GM18520 (cell line): Measurements from ENCODE around the gene MNT.
"Not testable (repeated sequence)": the region's sequence is repeated elsewhere in the genome, so short reads cannot be mapped to it uniquely, and the experiment has no call there.

ENCODE experiments used
- ATAC-seq: cut with Tn5 transposase; IDR thresholded peaks from one replicate; pipeline ENCODE4 v1.9.1; 2021; ENCODE audit not compliant: unreplicated experiment

The MNT gene

GRCh38 chr17:2400877-2401425 is at the start of gene MNT:
Gene MNT (minus strand): TSS chr17:2401060. CDS start chr17:2400712, 348 bp downstream.
- peak; percentile 24 for ATAC-seq

- no peak for ATAC-seq
These were observed 49.3 kb upstream of the MNT start for GRCh38 chr17:2450016-2450650.

DNA sequence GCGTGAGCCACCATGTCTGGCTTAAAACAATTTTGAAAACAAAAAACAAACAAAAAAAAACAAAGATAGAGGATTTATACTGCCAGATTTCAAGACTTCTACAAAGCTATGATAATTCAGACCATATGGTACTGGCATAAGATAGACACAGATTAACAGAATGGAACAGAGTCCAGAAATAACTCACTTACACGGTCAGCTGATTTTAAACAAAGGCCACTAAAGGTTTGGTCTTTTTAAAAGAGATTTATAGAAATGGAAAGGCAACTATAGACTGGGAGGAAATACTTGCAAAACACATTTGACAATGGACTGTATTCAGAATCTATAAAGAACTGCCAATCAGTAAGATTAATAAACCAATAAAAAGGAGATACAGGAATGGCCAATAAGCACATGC is 48.6 kb upstream of the MNT start:
- no peak for ATAC-seq

DNA sequence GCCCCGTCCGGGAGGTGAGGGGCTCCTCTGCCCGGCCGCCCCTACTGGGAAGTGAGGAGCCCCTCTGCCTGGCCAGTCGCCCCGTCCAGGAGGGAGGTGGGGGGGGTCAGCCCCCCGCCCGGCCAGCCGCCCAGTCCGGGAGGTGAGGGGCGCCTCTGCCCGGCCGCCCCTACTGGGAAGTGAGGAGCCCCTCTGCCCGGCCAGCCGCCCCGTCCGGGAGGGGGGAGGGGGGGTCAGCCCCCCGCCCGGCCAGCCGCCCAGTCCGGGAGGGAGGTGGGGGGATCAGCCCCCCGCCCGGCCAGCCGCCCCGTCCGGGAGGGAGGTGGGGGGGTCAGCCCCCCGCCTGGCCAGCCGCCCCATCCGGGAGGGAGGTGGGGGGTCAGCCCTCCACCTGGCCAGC is 46.6 kb upstream of the MNT start:
- ATAC-seq = not testable (repeated sequence)

- ATAC-seq = no peak
These were observed 44.8 kb upstream of the MNT start for GRCh38 chr17:2445638-2446037.

GRCh38 chr17:2444382-2444781 is 43.5 kb upstream of the MNT start:
- ATAC-seq = no peak

DNA sequence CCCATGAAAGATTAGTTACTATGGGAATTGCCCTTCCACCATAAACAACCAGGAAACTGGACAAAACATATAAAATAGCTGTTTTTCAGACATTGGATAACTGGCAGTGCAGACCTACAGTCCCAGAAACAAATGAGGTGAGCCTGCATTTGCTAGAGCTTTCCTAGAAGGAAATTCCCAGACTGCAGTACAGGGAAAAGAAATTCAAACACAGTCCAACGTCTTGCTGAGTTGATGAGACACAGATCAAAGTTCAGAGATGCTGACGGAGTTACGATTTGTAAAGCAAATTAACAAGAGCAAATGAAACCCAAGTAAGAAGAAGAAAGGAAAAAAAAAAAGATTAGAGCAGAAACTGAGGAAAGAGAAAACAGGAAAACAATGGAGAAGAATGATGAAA is 41.3 kb upstream of the MNT start:
- no peak for ATAC-seq

DNA sequence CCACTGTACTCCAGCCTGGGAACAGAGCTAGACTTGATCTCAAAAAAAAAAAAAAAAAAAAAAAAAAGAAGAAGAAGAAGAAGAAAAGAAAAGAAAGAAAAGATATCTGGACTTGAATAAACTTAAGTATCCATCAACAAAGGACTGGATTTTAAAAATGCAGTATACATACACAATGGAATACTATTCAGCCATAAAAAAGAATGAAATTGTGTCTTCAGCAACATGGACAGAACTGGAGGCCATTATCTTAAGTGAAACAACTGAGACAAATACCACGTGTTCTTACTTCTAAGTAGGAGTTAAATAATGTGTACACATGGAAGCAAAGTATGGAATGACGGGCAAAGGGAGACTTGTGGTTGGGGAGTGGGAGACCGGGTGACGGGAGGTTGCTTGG is 40.1 kb upstream of the MNT start:
- ATAC-seq = no peak

DNA sequence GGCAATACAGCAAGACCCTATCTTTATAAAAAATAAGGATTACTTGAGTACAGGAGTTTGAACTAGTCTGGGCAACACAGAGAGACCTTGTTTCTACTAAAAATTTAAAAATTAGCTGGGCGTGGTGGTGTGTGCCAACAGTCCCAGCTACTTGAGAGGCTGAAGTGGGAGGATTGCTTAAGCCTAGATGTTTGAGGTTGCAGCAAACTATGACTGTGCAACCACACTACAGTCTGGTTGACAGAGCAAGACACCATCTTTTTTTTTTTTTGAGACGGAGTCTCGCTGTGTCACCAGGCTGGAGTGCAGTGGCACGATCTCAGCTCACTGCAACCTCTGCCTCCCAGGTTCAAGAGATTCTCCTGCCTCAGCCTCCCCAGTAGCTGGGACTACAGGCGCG is 39.1 kb upstream of the MNT start:
- not testable (repeated sequence) for ATAC-seq

DNA sequence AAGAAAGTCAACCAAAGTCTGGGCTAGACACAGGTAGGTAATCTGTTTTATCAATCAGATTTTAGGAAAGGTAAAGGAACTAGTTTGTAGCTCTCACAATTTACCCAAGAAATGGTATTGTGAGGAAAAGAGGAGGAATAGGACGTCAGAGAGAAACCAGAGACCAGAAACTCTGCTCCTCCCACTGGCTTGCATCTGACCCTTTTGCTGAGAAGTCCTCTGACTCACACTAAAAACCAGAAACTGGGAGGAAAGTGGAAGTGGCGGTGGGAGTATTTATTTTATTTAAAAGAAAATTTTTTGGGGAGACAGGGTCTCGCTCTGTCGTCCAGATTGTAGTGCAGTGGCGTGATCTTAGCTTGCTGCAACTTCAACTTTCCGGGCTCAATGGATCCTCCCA is 38.0 kb upstream of the MNT start:
- no peak for ATAC-seq

DNA sequence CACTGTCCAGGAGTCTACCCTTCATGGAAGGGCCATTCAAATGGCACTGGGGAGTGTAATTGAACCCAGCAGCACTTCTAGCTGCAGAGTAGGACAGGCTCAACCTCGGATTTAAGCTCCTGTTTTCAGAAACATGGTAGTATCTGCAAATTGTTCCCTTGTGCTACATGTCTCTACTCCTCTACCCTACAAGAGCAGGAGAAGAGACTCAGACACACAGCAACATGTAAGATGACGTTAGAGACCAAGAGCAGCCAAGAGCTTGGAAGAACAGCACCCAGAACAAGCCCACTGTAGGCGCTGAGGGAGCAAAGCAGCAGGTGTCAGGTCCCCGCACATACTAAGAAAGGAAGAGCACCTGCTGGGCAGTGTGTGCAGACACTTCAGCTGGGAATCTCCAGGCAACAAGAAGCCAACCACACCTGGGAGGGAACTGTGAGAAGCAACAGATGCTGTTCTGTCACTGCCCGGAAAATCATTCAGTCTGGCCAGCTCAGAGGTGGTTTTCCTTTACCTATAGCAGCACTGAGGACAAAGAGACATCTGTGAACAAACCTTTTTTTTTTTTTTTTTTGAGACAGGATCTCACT is 35.6 kb upstream of the MNT start:
- ATAC-seq = no peak

- ATAC-seq = no peak
These were observed 35.0 kb upstream of the MNT start for GRCh38 chr17:2435862-2436261.

GRCh38 chr17:2435181-2435741 is 34.4 kb upstream of the MNT start:
- no peak for ATAC-seq

DNA sequence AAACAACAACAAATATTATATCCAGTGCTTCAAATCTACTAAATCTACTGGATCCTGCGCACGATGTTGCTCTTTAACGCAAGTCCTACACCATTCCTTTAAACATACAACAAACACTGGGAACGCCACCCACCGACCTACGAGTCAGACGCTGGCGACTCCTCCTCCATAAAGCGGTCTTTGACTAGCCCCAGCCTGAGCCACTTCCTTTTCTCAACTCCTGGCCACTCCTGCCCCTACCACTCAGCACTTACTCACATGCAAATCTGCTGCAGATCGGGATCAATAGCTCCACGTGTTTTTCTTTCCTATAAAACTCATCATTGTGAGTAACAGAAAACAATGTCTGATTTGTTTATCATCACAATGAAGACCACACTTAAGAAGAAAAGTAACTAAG is 32.8 kb upstream of the MNT start:
- no peak for ATAC-seq

DNA sequence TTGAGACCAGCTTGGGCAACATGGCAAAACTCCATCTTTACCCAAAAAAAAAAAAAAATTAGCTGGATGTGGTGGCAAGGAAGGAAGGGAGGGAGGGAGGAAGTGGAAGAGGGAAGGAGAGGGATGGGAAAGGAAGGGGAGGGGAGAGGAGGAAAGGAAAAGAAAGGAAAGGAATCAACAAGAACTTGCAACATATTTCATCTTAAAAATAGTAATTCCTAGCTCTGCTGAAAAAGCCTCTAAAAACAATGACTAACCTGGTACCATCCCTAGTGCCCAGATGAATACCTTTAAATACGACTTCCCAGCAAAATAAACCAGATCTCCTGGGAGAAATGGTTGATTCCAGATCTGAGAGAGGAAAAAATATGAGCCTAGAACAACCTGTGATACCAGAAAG is 27.1 kb upstream of the MNT start:
- ATAC-seq = no peak

- no peak for ATAC-seq
These were observed 26.4 kb upstream of the MNT start for GRCh38 chr17:2427215-2427614.

DNA sequence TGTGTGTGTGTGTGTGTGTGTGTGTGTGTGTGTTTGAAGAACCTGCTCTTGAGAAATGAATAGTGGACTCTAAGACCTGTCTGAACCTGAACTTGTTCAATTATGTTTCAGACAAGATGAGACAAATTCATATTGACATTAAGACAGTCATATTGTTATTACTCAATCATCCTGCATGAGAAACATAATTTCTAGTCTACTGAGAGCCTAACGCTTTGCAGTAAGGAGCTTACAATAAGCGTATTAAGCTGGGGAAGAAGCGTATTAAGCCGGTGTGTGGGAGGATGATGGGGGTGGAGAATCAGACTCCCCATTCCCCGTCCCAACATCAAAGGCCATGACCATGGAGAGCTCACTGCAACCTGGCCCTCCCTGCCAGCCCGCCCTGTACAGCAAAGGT is 22.4 kb upstream of the MNT start:
- ATAC-seq = no peak

- no peak for ATAC-seq
These were observed 20.7 kb upstream of the MNT start for GRCh38 chr17:2421315-2422147.

DNA sequence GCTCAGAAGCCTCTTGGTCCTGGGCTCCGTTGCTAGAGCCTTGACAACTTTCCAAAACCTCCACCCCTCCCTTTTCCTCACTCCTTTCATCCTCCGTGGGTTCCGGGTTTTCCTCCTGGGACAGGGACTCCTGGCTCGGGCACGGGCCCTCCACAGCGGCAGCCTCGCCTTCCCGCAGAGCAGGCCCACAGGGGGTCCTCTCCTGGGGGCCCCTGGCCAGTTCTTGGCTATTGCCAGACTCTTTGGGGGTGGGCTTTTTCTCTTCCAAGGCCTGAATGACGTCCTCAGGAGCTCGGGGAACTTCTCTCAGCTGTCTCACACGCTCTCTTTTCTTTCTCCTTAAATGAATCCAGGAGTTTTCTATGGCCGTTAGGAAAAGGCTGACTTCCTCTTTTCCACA is 19.3 kb upstream of the MNT start:
- ATAC-seq = no peak

DNA sequence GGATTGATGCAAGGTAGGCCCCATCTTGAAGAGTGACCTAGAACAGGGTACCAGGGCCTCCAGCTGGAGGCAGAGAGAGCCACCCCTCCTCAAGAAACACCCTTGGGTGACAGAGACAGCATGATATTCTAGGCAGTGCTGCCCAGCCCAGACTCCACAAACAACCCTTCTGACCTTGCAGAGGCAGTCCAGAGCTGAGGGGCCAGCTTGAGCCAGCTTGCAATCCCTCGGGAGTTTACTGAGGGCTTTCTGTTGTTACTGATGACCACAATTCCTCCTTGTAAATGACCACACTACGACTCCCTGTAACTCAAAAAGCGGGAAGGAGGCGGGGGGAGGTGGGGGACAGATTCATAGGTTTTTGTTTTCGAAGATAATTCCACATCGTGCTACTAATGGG is 18.6 kb upstream of the MNT start:
- no peak for ATAC-seq

- ATAC-seq = no peak
These were observed 17.7 kb upstream of the MNT start for GRCh38 chr17:2418572-2418971.
